ENCODE data around the gene GOLGA8B.
"Not testable (repeated sequence)": the region's sequence is repeated elsewhere in the genome, so short reads cannot be mapped to it uniquely, and the experiment has no call there.

Gene GOLGA8B, protein sequence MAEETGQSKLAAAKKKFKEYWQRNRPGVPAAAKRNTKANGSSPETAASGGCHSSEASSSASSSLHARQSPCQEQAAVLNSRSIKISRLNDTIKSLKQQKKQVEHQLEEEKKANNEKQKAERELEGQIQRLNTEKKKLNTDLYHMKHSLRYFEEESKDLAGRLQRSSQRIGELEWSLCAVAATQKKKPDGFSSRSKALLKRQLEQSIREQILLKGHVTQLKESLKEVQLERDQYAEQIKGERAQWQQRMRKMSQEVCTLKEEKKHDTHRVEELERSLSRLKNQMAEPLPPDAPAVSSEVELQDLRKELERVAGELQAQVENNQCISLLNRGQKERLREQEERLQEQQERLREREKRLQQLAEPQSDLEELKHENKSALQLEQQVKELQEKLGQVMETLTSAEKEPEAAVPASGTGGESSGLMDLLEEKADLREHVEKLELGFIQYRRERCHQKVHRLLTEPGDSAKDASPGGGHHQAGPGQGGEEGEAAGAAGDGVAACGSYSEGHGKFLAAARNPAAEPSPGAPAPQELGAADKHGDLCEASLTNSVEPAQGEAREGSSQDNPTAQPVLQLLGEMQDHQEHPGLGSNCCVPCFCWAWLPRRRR

DNA sequence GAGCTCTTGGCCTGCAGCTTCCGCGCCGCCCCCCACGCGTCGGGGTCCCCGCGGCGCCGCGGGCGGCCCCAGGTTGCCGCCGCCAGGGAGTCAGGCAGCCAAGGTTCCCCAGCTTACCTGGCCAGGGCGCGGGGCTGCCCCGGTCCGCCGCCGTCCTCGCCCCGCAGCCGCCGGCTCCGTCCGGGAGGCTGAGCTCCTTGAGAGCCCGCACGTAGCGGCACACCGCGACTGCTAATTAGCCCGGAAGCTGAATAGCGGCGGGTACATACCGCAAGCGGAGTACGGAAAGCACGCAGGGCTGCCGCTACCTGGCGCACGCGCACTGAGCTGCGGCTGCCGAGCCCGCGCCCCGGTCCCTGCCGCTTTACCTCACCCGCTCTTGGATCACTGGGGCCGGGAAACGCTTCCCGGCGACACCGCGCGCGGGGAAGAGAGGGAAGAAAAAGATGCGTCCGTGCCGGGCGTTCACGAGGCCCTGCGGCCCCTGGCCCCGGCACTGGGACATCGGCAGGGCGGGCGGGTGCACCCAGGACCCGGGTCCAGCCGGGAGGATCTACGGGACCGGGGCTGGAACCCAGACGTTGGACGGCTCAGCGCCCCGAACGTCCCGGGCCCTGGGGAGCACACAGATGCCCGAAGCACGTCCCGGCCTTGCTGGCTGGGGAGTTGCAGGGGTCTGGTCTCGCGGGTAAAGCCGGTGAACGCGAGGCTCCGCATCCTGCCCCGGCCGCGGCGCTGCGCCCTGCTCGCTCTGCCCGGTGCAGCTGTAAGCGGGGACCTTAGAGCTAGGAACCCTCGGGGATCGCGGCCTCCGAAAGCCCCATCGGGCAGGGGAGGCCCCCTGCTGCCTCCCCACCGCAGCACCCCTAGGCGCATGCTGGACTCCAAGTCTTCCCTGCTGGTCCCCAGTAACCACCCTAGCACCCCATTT is at the start of gene GOLGA8B:
TSS of gene GOLGA8B (minus strand) at position 253 of the 931 bp plus-strand sequence. CDS start 47,739 bp downstream, outside the sequence.
- peak; percentile 83 for DNase-seq

DNA sequence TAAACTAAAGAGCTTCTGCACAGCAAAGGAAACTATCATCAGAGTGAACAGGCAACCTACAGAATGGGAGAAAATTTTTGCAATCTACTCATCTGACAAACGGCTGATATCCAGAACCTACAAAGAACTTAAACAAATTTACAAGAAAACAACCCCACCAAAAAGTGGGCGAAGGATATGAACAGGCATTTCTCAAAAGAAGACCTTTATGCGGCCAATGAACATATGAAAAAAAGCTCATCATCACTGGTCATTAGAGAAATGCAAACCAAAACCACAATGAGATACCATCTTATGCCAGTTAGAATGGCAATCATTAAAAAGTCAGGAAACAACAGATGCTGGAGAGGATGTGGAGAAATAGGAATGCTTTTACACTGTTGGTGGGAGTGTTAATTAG is 49.7 kb upstream of the GOLGA8B start:
- DNase-seq: not testable (repeated sequence)

DNA sequence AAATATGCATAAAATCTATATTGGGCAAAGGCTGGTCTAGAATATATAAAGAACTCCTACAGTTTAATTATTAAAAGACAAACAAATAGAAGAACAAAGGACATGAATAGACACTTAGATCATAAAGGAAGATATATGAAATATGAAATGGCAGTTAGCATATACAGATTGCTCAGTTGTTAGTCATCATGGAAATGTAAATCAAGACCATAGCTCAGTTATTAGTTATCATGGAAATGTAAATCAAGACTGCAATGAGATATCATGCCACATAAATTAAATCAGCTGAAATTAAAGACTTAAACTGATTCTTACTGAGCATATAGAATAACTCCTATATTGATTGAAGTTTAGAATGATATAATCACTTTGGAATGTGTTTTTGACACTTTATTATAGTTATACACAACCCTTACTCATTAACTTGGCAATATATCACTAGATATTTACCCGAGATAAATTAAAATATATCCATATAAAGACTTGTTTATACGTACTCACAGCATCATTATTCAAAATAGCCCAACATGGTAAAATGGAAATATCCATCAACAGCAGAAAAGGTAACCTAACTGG is 45.2 kb upstream of the GOLGA8B start:
- no peak for DNase-seq

DNA sequence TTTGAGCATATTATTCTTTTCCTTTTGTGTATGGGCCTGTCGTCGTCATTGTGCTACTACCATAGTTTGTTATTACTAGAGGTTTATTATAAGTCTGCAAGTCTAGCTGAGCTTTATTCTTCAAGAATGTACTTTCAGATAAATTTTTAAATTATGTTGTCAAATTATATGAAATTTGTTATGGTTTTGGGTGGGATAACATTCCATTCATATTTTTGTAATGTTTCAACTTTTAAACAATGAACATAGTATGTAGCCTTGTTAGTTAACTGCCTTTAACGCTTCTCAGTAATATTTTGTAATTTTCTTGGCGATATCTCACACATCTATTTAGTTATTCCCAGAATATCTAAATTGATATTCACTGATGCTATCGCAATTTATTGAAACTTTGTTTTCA is 41.6 kb upstream of the GOLGA8B start:
- no peak for DNase-seq

DNA sequence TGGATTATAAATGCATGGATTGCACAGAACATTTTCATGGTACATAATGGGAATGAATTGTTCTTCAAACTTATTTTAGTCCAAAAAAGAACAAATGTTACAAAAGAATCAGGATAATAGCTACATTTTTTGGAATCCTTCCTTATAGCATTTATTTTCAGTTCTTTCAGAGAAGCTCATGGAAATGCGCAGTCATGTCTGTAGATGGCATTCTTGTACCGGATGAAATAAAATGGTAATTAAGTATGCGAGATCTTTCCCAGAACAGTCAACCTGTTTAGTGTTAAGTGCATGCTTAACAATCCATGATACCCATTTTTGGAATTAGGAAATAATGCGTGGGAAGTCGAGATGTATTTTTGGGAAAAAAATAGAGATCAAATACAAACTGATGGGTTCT is 38.2 kb upstream of the GOLGA8B start:
- peak; percentile 11 for DNase-seq

DNA sequence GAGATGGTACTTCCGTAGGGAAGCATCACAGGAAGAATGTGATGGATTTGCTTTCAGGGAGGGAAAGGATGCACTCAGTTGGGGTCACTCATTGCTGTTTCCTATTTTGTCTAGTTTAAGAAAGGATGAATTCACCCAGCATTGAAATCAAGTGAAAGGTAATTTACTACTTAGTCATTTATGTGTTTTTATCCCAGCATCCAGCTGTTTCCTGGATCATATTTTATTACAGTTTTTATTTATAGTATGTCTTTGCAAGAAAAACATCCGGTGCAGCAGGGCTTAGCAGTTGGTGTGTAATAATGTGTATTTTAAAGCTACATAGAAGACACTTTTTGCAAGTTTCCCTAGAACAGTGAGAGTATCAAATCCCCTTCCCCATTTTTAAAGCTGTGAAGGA is 37.4 kb upstream of the GOLGA8B start:
- no peak for DNase-seq

DNA sequence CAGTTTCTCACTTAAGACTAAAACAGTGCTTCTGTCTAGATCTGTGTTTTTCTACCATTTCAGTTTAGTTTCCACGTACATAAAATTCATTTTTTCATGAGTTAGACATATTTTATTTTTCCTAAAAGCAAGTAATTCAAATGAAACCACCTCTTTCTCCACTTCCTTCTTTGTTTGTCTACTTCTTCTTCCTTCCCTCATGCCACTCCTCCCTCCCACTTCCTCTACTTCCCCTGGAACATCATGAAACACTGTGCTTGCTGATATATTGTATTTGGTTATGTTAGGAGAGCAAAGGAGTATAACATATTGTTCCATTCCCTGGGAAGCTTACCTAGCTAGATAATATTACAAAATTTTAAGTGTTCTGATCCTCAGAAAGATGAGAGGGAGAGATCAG is 36.7 kb upstream of the GOLGA8B start:
- DNase-seq: no peak

DNA sequence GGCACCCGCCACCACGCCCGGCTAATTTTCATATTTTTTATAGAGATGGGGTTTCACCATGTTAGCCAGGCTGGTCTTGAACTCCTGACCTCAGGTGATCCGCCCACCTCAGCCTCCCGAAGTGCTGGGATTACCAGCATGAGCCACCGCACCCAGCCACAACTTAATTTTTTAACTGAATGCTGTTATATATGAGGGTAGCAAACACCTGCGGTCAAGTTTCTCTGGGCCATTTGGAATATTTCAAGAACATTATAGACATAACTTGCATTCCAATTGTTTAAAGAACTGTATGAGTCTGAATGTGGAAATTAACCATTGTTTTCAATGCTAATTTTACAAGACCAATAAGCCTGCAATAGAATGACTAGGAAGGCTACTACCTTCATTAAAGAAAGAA is 35.7 kb upstream of the GOLGA8B start:
- DNase-seq: no peak

DNA sequence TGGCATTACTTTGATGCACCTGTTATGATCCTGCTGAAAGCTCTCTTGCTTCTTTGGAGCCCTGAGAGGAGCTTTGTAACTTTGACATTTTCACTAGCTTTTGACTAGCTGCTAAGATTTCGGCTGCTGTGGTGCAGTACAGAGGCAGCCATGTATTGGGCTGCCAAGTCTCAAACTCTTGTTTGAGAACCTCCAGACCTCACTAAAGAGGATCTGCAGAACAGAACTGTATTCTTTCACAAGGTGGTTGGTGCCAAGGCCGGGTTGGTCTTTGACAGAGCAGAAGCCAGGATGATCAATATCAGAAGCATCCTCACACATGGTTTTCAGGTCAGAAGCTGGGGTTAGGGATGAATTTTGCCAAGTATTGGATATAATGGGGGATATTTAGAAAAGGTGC is 34.6 kb upstream of the GOLGA8B start:
- DNase-seq: no peak

DNA sequence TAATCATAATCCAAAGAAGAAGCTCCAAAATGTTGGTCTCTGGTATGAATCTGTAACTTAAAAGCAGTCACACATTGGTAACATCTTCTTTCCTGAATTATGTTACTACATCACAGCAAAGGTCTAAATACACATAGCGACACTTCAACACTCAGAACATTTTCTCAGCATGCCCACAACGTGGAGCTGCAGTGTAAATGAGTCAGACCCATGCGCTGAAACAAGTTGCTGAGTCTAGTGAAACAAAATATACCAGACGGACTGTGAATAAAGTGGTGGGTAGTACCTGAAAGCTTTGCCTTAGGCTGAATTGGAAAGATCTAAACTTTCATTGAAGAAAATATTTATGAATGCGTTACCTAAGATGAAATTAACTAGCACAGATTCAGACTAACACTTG is 33.2 kb upstream of the GOLGA8B start:
- DNase-seq: peak; percentile 34

DNA sequence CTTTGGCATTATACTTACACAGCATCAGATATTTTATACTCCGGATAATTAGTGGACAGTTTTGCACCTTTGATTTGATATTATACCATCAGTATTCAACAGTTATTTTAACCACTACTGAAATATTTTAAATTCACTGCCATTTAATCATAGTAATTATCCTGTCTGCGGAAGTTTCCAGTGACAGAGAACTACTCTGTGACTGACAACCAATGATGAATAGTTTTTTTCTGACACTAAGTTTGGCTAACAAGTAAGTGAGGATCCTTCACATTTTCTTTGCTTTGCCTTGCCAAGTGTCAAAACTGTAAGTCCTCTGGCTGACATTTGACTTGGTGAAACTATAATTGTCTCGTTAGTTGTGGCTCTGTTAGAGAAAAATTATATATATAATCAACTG is 30.5 kb upstream of the GOLGA8B start:
- DNase-seq: no peak

DNA sequence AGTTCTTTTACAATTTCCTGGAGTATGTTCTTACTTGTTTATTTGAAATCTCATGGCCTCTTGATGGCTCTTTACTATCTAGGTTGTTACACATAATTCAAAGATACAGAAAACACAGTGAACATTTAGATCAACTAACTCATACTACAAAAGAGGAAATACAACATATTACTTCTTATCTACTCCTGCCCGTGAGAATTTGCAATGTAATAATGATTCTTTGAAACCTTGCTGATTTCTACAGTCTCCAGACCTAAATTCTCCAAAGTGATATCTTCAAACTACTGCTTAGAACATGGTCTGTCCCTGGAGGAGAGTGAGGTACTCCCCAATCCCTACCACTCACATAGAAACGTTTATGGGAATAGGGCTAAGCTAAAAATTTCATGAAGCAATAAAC is 29.9 kb upstream of the GOLGA8B start:
- DNase-seq: no peak

DNA sequence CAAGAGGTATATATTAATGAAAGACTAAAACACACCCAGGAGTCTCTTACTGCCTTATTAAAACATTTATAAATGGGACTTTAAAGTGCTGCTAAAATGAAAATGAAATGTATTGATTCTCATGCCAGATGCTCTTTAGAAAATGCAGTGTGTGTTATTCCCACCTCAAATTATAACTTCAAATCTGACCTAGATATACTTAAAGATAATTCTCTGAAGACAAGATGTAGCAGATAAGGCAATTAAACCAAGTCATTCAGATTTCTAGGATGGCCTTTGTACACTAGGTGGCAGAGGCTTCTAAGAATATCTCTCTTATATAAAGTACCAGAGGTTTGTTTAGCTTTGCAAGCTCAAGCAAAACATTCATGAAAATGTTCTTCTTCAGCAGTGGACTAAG is 26.9 kb upstream of the GOLGA8B start:
- peak; percentile 6 for DNase-seq

DNA sequence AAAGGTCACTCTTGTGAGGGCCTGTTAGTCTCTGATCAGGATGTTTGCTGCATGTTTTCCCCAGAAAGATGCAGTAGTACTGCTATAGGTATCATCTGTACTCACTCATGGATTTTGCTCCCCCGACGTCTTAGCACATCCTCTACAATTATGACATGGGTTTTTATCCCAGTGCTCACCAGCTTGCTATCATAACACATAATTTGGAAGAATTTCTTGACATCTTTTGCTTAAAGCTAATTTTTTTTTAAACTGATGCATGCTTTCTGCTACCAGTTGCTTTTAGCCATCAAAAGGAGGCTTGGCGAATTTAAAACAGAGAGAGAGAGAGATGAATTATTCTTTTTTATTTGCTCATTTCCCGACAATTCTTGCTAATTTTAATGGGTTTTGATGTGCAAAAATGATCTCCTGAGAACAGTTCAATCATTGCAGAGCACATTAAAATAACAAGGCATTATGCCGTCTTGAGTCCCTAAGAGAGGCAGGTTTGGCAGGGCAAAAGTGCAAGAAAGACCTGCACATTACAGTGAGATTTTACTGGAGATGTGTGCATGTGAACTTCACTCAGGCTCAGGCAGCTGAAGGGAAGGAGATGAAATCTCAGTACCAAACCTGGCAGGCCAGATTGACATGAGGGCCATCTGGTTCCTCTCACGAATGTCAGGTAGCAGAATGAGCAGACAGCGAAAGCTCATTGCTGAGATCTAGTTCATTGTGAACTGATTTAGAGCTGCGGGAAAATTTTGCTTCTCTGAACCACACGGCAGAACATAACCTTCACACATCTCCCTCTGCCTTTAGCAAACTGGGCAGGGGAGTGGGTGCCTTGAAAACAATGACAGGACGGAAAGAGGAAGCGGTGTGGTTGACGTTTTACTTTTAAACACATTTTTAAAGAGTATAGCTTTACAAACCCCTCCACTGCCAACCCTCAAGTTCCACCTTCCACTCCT is 25.9 kb upstream of the GOLGA8B start:
- DNase-seq: peak; percentile 9

DNA sequence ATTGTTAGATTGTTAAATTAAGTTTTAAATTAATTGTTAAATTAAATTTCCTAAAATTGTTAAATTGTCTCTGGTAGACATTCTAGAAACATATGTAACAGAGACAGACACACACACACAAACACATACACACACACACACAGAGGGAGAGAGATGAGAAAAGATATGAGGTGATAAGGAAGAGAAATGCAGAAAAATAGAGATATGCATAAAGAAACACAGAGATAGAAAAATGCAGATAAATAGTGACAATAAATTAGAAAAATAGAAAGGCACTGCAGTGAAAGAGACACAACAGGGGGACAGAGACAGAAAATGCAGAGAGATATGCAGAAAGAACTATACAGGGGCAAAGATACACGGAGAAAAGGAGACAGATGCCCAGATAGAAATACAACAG is 25.1 kb upstream of the GOLGA8B start:
- DNase-seq: no peak

DNA sequence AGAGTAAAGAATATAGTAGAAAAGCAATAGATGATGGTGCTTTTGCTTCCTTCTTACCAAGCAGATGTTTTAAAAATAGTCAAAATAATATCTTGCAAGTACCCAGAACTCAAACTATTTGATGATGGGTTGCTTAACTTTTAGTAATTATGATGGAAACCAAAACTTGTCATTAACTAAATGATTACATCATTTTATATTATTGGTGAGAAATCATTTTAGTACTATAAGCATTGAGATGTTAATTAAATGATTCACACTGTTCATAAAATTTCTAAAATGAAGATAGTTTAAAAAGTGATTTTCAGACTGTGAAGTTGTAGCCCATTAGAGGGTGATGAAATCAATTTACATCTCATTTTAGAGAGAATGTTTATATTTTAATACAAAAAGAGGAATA is 24.4 kb upstream of the GOLGA8B start:
- no peak for DNase-seq

DNA sequence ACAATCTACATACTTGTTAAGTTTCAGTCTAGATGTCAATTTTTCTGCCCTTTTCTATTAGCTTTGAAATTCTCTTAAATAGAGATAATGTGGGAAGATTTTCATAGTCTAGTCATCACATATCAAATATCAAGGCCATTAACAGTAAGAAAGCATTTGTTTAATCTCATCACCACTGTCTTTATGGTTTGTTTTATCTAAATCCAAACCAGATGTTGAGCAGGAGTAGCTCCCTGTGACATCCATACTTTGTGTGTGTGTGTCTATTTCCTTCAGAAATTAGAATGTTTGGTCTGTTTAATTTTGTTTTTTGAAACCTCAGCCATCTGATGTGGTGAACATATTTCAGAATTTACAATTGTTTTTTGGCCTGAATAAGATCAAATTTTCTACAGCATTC is 23.1 kb upstream of the GOLGA8B start:
- no peak for DNase-seq

DNA sequence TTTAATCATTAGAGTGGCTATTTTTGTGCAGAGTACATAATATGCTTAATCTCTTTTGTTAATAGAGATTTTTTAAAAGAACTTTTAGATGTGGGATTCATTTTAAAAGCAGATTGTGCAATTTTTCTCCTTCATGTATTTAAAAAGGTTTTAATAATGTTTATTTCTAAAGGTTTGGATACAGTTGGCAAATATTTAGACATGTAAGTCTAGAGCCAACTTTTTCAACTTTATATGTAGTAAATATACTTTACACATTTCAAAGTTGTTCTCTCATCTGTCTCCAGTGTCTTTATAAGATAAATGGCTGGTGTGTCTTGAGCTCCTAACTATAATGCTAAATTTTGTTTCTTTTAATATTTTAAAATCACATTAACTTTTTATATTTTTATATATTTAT is 22.7 kb upstream of the GOLGA8B start:
- DNase-seq: no peak

DNA sequence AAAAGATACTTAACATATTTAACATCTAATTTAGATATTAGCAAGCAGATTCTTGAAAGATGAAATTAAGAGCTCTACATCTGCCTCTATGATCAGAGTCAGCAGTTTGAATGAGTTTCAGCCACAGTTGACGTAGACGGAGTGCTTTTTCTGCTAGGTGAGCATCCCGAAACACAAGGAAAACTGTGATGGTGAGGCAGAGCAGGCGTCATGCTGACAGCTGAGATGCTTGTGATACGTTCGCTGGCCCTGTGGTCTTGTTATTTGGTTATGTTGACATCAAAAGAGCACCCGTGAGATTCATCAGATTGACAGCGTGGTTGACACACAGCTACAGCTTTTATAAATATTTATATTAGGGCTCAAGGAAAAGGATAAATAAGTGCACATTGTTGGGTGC is 19.6 kb upstream of the GOLGA8B start:
- no peak for DNase-seq

DNA sequence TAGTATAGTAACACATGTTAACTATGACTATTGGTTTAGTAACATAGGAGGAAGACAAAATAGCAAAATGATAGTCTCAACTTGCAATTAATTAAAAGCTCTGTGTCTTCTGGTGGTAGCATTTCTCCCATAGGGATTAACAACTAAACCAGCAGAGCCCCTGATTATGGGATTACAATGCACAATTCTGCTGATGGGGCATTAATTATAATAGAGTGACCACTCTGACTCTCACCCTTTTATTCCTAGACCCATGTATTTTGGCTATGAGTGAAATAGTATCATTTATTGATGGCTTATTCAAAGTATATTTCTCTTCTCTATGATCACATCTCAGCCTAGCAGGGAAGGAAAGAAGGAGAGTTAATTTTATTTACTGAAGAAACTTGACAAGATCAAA is 17.5 kb upstream of the GOLGA8B start:
- no peak for DNase-seq

DNA sequence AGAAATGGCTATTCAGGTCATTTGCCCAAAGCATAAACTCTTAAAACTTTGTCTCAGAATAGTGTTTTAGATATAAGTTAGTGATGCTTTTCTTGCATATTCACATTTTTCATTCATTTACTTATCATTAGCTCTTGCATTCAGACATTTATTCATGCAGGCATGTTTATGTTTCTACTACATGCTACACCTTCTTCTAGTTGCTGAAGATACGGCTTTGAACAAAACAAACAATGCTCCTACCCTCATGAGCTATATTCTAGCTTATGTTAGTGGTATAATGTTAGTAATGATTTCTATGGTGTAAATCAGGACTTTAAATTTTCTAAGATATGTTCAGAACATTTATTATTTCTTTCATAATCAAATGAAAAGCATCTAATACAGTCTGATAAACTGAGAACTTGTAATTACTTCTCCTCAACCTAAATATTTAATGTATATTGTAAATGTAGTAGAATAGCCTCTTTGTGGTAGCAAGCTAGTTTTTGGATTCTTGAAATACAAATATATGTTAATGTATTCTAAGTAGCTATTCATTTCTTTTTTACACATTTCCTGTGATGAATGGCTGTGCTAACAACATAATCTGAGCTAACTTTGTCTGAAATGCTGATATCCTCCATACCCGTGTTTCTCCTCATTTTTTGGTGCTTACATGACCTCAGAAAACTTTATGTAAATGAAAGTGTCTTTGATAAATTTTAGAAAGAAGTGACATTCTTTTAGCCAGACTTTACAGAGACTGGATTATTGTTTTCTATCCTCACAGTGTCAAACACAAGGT is 15.5 kb upstream of the GOLGA8B start:
- no peak for DNase-seq
